Measurements from ENCODE around the gene TPCN2.

DNA sequence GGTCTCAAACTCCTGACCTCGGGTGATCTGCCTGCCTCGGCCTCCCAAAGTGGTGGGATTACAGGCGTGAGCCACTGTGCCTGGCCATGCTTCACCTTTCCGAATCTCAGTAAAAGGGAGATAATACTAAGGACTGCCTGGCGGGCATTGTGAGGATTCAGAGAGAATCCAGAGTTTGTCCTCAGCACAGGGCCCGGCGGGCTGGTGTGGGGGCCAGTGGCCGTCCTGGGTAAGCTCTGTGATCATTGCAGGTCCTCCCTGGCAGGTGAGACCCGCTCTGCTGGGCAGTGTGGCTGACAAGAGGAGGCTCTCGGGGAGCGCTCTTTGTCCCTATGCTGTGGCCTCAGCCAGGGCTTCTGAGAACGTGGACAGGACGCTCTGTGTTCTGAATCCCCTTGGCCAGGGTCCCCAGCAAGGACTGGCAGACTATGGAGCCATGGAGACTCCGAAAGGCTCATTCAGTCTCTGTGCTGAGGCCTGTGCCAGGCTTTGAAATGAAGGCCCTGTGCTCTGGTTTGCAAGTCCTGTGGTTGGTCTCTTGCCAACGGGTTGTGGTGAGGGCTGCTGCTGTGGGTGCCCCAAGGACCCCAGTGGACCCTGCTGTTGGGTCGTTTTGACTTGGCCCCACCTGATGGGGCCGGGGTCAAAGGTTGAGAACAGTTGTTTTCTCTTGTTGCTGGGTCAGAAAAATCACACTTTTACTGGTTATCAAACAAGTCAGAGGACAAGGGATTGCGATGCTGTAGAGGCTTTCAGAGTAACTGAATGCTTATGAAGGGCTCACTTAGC lies 2.1 kb downstream of the TPCN2 start:
- TF ChIP-seq, protein P1, sequence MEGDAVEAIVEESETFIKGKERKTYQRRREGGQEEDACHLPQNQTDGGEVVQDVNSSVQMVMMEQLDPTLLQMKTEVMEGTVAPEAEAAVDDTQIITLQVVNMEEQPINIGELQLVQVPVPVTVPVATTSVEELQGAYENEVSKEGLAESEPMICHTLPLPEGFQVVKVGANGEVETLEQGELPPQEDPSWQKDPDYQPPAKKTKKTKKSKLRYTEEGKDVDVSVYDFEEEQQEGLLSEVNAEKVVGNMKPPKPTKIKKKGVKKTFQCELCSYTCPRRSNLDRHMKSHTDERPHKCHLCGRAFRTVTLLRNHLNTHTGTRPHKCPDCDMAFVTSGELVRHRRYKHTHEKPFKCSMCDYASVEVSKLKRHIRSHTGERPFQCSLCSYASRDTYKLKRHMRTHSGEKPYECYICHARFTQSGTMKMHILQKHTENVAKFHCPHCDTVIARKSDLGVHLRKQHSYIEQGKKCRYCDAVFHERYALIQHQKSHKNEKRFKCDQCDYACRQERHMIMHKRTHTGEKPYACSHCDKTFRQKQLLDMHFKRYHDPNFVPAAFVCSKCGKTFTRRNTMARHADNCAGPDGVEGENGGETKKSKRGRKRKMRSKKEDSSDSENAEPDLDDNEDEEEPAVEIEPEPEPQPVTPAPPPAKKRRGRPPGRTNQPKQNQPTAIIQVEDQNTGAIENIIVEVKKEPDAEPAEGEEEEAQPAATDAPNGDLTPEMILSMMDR (IDR thresholded peaks at IDR 0.05; ENCODE audit: borderline replicate concordance, extremely low read depth, low read length, poor library complexity, severe bottlenecking) = no peak
- no peak for TF ChIP-seq EZH2 (IDR thresholded peaks at IDR 0.05; ENCODE audit: borderline replicate concordance, low read depth, low read length, severe bottlenecking)

All from DND-41 (cell line).